WTC11 (cell line): ENCODE measurements around the gene C19orf67. TPM values are rescaled to one million over a fixed set of nuclear protein-coding genes. Genes with fewer than 3 reads are reported as not detected.

Experiments
- CREM ChIP-seq: sonication (generic); formaldehyde crosslinking; IDR thresholded peaks from 2 replicates; pipeline ENCODE4 v1.8.1; 2022; ENCODE audit warnings: mild to moderate bottlenecking, missing genetic modification reagents, moderate library complexity
- ELF4 ChIP-seq: sonication (generic); formaldehyde crosslinking; IDR thresholded peaks from 2 replicates; pipeline ENCODE4 v1.8.1; 2022; ENCODE audit warnings: low read depth, mild to moderate bottlenecking, moderate library complexity, missing genetic modification reagents
- ESRRA ChIP-seq: sonication (generic); formaldehyde crosslinking; IDR thresholded peaks from 2 replicates; pipeline ENCODE4 v1.8.1; 2022; ENCODE audit warnings: mild to moderate bottlenecking, missing genetic modification reagents, borderline replicate concordance
- FOXJ3 ChIP-seq: sonication (generic); formaldehyde crosslinking; IDR thresholded peaks from 2 replicates; pipeline ENCODE4 v1.9.0; 2021; ENCODE audit warnings: missing genetic modification reagents, mild to moderate bottlenecking, borderline replicate concordance
- MYBL2 ChIP-seq: sonication (generic); formaldehyde crosslinking; IDR thresholded peaks from 2 replicates; pipeline ENCODE4 v1.8.1; 2023; ENCODE audit warnings: mild to moderate bottlenecking, moderate library complexity, missing genetic modification reagents
- NFE2L1 ChIP-seq: sonication (generic); formaldehyde crosslinking; IDR thresholded peaks from 2 replicates; pipeline ENCODE4 v1.8.1; 2023; ENCODE audit warnings: missing genetic modification reagents
- NR1H2 ChIP-seq: sonication (generic); formaldehyde crosslinking; IDR thresholded peaks from 2 replicates; pipeline ENCODE4 v1.9.0; 2021; ENCODE audit warnings: mild to moderate bottlenecking, moderate library complexity, missing genetic modification reagents
- OVOL2 ChIP-seq: fragments of 250-450 bp; sonication (Bioruptor Pico); IDR thresholded peaks from 2 replicates; pipeline ENCODE4 v1.9.0; 2021; ENCODE audit warnings: mild to moderate bottlenecking, borderline replicate concordance
- SOX15 ChIP-seq: fragments of 250-450 bp; sonication (Bioruptor Pico); IDR thresholded peaks from 2 replicates; pipeline ENCODE4 v1.9.0; 2021; ENCODE audit warnings: mild to moderate bottlenecking
- ZBTB21 ChIP-seq: sonication (generic); formaldehyde crosslinking; IDR thresholded peaks from 2 replicates; pipeline ENCODE4 v1.8.1; 2023; ENCODE audit warnings: mild to moderate bottlenecking, missing genetic modification reagents, borderline replicate concordance
- total RNA-seq: library from RNA; stranded (reverse); gene quantifications from 3 replicates; pipeline ENCODE4 v1.2.3, GENCODE V29; 2021
- TF ChIP-seq, protein P1 (sequence below): sonication (generic); formaldehyde crosslinking; IDR thresholded peaks from 2 replicates; pipeline ENCODE4 v1.8.1; 2023; ENCODE audit warnings: mild to moderate bottlenecking, missing genetic modification reagents, moderate library complexity
- TF ChIP-seq, protein P2 (sequence below): sonication (generic); formaldehyde crosslinking; IDR thresholded peaks from 2 replicates; pipeline ENCODE4 v1.8.0; 2023; ENCODE audit warnings: mild to moderate bottlenecking, missing genetic modification reagents
- TF ChIP-seq, protein P3 (sequence below): sonication (generic); formaldehyde crosslinking; conservative IDR thresholded peaks from 2 replicates; pipeline ENCODE4 v1.8.1; 2022; ENCODE audit warnings: mild to moderate bottlenecking, missing genetic modification reagents
- TF ChIP-seq, protein P4 (sequence below): sonication (generic); formaldehyde crosslinking; IDR thresholded peaks from 2 replicates; pipeline ENCODE4 v1.8.1; 2022; ENCODE audit warnings: low read depth, mild to moderate bottlenecking, moderate library complexity, missing genetic modification reagents, borderline replicate concordance
- TF ChIP-seq, protein P5 (sequence below): sonication (generic); formaldehyde crosslinking; IDR thresholded peaks from 2 replicates; pipeline ENCODE4 v1.8.1; 2023; ENCODE audit warnings: mild to moderate bottlenecking, missing genetic modification reagents
- TF ChIP-seq, protein P6 (sequence below): fragments of 250-450 bp; sonication (Bioruptor Pico); IDR thresholded peaks from 2 replicates; pipeline ENCODE4 v1.9.0; 2021; ENCODE audit warnings: mild to moderate bottlenecking
- TF ChIP-seq, protein P7 (sequence below): sonication (generic); formaldehyde crosslinking; IDR thresholded peaks from 2 replicates; pipeline ENCODE4 v1.8.0; 2022; ENCODE audit warnings: missing genetic modification reagents
- TF ChIP-seq, protein P8 (sequence below): sonication (generic); formaldehyde crosslinking; IDR thresholded peaks from 2 replicates; pipeline ENCODE4 v1.8.1; 2022; ENCODE audit warnings: mild to moderate bottlenecking, moderate library complexity, missing genetic modification reagents
- TF ChIP-seq, protein P9 (sequence below): fragments of 250-450 bp; sonication (Bioruptor Pico); IDR thresholded peaks from 2 replicates; pipeline ENCODE4 v2.1.2; 2022; ENCODE audit warnings: mild to moderate bottlenecking, moderate library complexity
- TF ChIP-seq, protein P10 (sequence below): sonication (generic); formaldehyde crosslinking; IDR thresholded peaks from 2 replicates; pipeline ENCODE4 v1.8.0; 2022; ENCODE audit warnings: mild to moderate bottlenecking, missing genetic modification reagents
- TF ChIP-seq, protein P11 (sequence below): sonication (generic); formaldehyde crosslinking; IDR thresholded peaks from 2 replicates; pipeline ENCODE4 v1.8.0; 2022; ENCODE audit warnings: mild to moderate bottlenecking, missing genetic modification reagents

Gene C19orf67
- total RNA-seq, 1 experiment from 2014 or later, result 0.35 TPM

DNA sequence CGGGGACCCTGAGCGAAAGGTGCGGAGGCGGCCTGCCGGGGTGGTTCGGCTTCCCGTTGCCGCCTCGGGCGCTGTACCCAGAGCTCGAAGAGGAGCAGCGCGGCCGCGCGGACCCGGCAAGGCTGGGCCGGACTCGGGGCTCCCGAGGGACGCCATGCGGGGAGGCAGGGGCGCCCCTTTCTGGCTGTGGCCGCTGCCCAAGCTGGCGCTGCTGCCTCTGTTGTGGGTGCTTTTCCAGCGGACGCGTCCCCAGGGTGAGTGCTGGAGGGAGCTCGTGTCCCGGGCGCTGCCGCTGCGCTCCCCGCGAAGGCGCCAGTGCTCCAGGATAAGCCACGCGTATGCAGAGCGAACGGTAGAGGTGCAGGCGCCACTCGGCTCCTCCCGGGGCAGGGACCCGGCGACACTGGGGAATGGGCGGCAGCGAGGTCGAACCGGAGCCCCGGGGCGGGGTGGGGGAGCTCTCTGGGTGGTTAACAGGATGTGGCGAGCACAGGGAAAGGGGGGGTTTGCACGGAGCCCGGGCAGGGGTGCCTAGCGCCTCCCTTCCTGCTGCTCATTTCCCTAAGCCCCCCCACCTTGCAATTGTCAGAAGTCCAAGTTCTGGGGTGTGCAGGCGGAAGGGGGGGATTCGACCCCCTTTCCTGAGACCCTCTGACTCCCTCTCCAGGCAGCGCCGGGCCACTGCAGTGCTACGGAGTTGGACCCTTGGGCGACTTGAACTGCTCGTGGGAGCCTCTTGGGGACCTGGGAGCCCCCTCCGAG lies 53.7 kb downstream of the C19orf67 start, which contains the start of gene IL27RA (continued):
- no peak for TF ChIP-seq OVOL2 (CRISPR knock-in tag)
- TF ChIP-seq, protein P1, sequence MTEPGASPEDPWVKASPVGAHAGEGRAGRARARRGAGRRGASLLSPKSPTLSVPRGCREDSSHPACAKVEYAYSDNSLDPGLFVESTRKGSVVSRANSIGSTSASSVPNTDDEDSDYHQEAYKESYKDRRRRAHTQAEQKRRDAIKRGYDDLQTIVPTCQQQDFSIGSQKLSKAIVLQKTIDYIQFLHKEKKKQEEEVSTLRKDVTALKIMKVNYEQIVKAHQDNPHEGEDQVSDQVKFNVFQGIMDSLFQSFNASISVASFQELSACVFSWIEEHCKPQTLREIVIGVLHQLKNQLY (CRISPR knock-in tag), result no peak
- peak; percentile 45; the same call in 1 of the 2 replicates for TF ChIP-seq ZBTB21 (CRISPR knock-in tag)
- TF ChIP-seq CREM, result no peak
- no peak for TF ChIP-seq NFE2L1
- TF ChIP-seq, protein P2, sequence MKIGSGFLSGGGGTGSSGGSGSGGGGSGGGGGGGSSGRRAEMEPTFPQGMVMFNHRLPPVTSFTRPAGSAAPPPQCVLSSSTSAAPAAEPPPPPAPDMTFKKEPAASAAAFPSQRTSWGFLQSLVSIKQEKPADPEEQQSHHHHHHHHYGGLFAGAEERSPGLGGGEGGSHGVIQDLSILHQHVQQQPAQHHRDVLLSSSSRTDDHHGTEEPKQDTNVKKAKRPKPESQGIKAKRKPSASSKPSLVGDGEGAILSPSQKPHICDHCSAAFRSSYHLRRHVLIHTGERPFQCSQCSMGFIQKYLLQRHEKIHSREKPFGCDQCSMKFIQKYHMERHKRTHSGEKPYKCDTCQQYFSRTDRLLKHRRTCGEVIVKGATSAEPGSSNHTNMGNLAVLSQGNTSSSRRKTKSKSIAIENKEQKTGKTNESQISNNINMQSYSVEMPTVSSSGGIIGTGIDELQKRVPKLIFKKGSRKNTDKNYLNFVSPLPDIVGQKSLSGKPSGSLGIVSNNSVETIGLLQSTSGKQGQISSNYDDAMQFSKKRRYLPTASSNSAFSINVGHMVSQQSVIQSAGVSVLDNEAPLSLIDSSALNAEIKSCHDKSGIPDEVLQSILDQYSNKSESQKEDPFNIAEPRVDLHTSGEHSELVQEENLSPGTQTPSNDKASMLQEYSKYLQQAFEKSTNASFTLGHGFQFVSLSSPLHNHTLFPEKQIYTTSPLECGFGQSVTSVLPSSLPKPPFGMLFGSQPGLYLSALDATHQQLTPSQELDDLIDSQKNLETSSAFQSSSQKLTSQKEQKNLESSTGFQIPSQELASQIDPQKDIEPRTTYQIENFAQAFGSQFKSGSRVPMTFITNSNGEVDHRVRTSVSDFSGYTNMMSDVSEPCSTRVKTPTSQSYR, result 0 out of 2 replicates have a peak, but pooled peaks have one; percentile 17
- TF ChIP-seq, protein P3, sequence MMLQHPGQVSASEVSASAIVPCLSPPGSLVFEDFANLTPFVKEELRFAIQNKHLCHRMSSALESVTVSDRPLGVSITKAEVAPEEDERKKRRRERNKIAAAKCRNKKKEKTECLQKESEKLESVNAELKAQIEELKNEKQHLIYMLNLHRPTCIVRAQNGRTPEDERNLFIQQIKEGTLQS (CRISPR knock-in tag), result no peak
- TF ChIP-seq, protein P4, sequence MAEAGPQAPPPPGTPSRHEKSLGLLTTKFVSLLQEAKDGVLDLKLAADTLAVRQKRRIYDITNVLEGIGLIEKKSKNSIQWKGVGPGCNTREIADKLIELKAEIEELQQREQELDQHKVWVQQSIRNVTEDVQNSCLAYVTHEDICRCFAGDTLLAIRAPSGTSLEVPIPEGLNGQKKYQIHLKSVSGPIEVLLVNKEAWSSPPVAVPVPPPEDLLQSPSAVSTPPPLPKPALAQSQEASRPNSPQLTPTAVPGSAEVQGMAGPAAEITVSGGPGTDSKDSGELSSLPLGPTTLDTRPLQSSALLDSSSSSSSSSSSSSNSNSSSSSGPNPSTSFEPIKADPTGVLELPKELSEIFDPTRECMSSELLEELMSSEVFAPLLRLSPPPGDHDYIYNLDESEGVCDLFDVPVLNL (CRISPR knock-in tag), result no peak
- 0 out of 2 replicates have a peak, but pooled peaks have one; percentile 48 for TF ChIP-seq MYBL2
- TF ChIP-seq FOXJ3 (CRISPR knock-in tag), result no peak
- TF ChIP-seq, protein P5, sequence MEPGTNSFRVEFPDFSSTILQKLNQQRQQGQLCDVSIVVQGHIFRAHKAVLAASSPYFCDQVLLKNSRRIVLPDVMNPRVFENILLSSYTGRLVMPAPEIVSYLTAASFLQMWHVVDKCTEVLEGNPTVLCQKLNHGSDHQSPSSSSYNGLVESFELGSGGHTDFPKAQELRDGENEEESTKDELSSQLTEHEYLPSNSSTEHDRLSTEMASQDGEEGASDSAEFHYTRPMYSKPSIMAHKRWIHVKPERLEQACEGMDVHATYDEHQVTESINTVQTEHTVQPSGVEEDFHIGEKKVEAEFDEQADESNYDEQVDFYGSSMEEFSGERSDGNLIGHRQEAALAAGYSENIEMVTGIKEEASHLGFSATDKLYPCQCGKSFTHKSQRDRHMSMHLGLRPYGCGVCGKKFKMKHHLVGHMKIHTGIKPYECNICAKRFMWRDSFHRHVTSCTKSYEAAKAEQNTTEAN (CRISPR knock-in tag), result peak; percentile 62; the same call in 1 of the 2 replicates
- TF ChIP-seq NR1H2, result no peak
- TF ChIP-seq, protein P6, sequence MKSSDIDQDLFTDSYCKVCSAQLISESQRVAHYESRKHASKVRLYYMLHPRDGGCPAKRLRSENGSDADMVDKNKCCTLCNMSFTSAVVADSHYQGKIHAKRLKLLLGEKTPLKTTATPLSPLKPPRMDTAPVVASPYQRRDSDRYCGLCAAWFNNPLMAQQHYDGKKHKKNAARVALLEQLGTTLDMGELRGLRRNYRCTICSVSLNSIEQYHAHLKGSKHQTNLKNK, result no peak
- TF ChIP-seq, protein P7, sequence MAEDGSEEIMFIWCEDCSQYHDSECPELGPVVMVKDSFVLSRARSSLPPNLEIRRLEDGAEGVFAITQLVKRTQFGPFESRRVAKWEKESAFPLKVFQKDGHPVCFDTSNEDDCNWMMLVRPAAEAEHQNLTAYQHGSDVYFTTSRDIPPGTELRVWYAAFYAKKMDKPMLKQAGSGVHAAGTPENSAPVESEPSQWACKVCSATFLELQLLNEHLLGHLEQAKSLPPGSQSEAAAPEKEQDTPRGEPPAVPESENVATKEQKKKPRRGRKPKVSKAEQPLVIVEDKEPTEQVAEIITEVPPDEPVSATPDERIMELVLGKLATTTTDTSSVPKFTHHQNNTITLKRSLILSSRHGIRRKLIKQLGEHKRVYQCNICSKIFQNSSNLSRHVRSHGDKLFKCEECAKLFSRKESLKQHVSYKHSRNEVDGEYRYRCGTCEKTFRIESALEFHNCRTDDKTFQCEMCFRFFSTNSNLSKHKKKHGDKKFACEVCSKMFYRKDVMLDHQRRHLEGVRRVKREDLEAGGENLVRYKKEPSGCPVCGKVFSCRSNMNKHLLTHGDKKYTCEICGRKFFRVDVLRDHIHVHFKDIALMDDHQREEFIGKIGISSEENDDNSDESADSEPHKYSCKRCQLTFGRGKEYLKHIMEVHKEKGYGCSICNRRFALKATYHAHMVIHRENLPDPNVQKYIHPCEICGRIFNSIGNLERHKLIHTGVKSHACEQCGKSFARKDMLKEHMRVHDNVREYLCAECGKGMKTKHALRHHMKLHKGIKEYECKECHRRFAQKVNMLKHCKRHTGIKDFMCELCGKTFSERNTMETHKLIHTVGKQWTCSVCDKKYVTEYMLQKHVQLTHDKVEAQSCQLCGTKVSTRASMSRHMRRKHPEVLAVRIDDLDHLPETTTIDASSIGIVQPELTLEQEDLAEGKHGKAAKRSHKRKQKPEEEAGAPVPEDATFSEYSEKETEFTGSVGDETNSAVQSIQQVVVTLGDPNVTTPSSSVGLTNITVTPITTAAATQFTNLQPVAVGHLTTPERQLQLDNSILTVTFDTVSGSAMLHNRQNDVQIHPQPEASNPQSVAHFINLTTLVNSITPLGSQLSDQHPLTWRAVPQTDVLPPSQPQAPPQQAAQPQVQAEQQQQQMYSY (CRISPR knock-in tag), result no peak
- TF ChIP-seq, protein P8, sequence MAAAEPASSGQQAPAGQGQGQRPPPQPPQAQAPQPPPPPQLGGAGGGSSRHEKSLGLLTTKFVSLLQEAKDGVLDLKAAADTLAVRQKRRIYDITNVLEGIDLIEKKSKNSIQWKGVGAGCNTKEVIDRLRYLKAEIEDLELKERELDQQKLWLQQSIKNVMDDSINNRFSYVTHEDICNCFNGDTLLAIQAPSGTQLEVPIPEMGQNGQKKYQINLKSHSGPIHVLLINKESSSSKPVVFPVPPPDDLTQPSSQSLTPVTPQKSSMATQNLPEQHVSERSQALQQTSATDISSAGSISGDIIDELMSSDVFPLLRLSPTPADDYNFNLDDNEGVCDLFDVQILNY (CRISPR knock-in tag), result no peak
- no peak for TF ChIP-seq SOX15 (CRISPR knock-in tag)
- TF ChIP-seq ELF4, result no peak
- TF ChIP-seq, protein P9, sequence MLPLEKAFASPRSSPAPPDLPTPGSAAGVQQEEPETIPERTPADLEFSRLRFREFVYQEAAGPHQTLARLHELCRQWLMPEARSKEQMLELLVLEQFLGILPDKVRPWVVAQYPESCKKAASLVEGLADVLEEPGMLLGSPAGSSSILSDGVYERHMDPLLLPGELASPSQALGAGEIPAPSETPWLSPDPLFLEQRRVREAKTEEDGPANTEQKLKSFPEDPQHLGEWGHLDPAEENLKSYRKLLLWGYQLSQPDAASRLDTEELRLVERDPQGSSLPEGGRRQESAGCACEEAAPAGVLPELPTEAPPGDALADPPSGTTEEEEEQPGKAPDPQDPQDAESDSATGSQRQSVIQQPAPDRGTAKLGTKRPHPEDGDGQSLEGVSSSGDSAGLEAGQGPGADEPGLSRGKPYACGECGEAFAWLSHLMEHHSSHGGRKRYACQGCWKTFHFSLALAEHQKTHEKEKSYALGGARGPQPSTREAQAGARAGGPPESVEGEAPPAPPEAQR (CRISPR knock-in tag), result no peak
- peak; percentile 57; the same call in 1 of the 2 replicates for TF ChIP-seq ESRRA
- TF ChIP-seq, protein P10, sequence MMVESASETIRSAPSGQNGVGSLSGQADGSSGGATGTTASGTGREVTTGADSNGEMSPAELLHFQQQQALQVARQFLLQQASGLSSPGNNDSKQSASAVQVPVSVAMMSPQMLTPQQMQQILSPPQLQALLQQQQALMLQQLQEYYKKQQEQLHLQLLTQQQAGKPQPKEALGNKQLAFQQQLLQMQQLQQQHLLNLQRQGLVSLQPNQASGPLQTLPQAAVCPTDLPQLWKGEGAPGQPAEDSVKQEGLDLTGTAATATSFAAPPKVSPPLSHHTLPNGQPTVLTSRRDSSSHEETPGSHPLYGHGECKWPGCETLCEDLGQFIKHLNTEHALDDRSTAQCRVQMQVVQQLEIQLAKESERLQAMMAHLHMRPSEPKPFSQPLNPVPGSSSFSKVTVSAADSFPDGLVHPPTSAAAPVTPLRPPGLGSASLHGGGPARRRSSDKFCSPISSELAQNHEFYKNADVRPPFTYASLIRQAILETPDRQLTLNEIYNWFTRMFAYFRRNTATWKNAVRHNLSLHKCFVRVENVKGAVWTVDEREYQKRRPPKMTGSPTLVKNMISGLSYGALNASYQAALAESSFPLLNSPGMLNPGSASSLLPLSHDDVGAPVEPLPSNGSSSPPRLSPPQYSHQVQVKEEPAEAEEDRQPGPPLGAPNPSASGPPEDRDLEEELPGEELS (CRISPR knock-in tag), result peak; percentile 79; the same call in 1 of the 2 replicates
- TF ChIP-seq, protein P11, sequence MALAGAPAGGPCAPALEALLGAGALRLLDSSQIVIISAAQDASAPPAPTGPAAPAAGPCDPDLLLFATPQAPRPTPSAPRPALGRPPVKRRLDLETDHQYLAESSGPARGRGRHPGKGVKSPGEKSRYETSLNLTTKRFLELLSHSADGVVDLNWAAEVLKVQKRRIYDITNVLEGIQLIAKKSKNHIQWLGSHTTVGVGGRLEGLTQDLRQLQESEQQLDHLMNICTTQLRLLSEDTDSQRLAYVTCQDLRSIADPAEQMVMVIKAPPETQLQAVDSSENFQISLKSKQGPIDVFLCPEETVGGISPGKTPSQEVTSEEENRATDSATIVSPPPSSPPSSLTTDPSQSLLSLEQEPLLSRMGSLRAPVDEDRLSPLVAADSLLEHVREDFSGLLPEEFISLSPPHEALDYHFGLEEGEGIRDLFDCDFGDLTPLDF, result no peak
